Thyroid gland (tissue), 4 donors: Measurements from ENCODE around the gene CSTPP1.

Experiments
- CTCF ChIP-seq, 6 experiments: fragments of 200-600 bp in 3 of 6; fragments of 450-650 bp in 3 of 6; sonication (generic) in 3 of 6; IDR thresholded peaks; one replicate each; pipeline ENCODE4 v1.5.1; 2016 to 2019; ENCODE audit warnings: antibody characterized with exemption in 6 of 6, mild to moderate bottlenecking in 2 of 6, inconsistent platforms in 1 of 6, moderate library complexity in 1 of 6
- POLR2A ChIP-seq, 2 donors: fragments of 450-650 bp; IDR thresholded peaks; one replicate each; pipeline ENCODE4 v1.6.1; 2017; ENCODE audit warnings: antibody characterized with exemption in 2 of 2, mild to moderate bottlenecking in 2 of 2, moderate library complexity in 1 of 2

- no peak for TF ChIP-seq POLR2A (IDR thresholded peaks at IDR 0.05)
- no peak for TF ChIP-seq CTCF (IDR thresholded peaks at IDR 0.05)
Observed at GRCh38 chr11:47111318-47111804, 174.8 kb downstream of the CSTPP1 start.
